Measurements from ENCODE around the gene CXCL3.

- TF ChIP-seq POLR2AphosphoS5 (IDR thresholded peaks at IDR 0.05; ENCODE audit: low read depth, low read length): no peak
- no peak for TF ChIP-seq REST (IDR thresholded peaks at IDR 0.05; ENCODE audit: insufficient read depth in 1 of 2, low read depth in 2 of 2, low read length in 2 of 2)
- TF ChIP-seq SIN3A (IDR thresholded peaks at IDR 0.05; ENCODE audit: borderline replicate concordance, insufficient read depth, low read length): no peak
Observed at GRCh38 chr4:74061430-74061829, 22.9 kb upstream of the CXCL3 start.
